CD4-positive, CD25-positive, alpha-beta regulatory T cell (primary cell): ENCODE results near the gene S100A11. TPM values are rescaled to one million over a fixed set of nuclear protein-coding genes. Genes with fewer than 3 reads are reported as not detected.

ENCODE experiments used
- ATAC-seq, 2 donors: fragments of 150-1000 bp; cut with Tn5 transposase; one replicate each; pipeline ENCODE4 v1.10.0; 2021; ENCODE audit warnings: low read depth in 2 of 2, moderate number of reproducible peaks in 2 of 2, moderate library complexity in 1 of 2
- DNase-seq, 3 donors: peaks; one replicate each; pipeline versions ENCODE4 v3.0.0 to v3.0.0-alpha.2; 2012 to 2022; ENCODE audit warnings: mixed read lengths in 1 of 3
- H3K27ac ChIP-seq: one replicate; pipeline ENCODE4 v1.7.0; 2013; ENCODE audit warnings: mild to moderate bottlenecking, low read length; ENCODE audit not compliant: insufficient read depth, poor library complexity, severe bottlenecking
- H3K27me3 ChIP-seq: one replicate; pipeline ENCODE4 v1.7.0; 2013; ENCODE audit warnings: low read length; ENCODE audit not compliant: control insufficient read depth, insufficient read depth
- H3K36me3 ChIP-seq: one replicate; pipeline ENCODE4 v1.7.0; 2013; ENCODE audit warnings: mild to moderate bottlenecking, low read length, moderate library complexity; ENCODE audit not compliant: control insufficient read depth, insufficient read depth
- H3K4me1 ChIP-seq: 2 replicates; pipeline ENCODE4 v1.7.0; 2013; ENCODE audit warnings: mild to moderate bottlenecking, low read length; ENCODE audit not compliant: insufficient read depth, control insufficient read depth, poor library complexity, severe bottlenecking
- H3K4me3 ChIP-seq: one replicate; pipeline ENCODE4 v1.7.0; 2013; ENCODE audit warnings: low read depth, mild to moderate bottlenecking, low read length, moderate library complexity
- H3K9me3 ChIP-seq, 2 experiments: 1 replicate in 1 of 2; 2 replicates in 1 of 2; pipeline ENCODE4 v1.7.0; 2013; ENCODE audit warnings: low read length in 2 of 2, mild to moderate bottlenecking in 1 of 2, moderate library complexity in 1 of 2; ENCODE audit not compliant: control insufficient read depth in 2 of 2
- H3K27ac Mint-ChIP-seq, 3 donors: one replicate each; pipeline ENCODE4 v1.8.0; 2020 to 2022; ENCODE audit warnings: mild to moderate bottlenecking in 3 of 3, mixed read lengths in 3 of 3, moderate library complexity in 2 of 3
- H3K27me3 Mint-ChIP-seq: one replicate; pipeline ENCODE4 v1.8.0; 2022; ENCODE audit warnings: mild to moderate bottlenecking, mixed read lengths
- H3K36me3 Mint-ChIP-seq: one replicate; pipeline ENCODE4 v1.8.0; 2020; ENCODE audit warnings: mixed read lengths
- H3K4me1 Mint-ChIP-seq, 4 donors: one replicate each; pipeline ENCODE4 v1.8.0; 2020 to 2022; ENCODE audit warnings: mixed read lengths in 4 of 4, mild to moderate bottlenecking in 1 of 4
- H3K4me3 Mint-ChIP-seq, 4 donors: one replicate each; pipeline ENCODE4 v1.8.0; 2020 to 2022; ENCODE audit warnings: mild to moderate bottlenecking in 4 of 4, mixed read lengths in 4 of 4, moderate library complexity in 3 of 4
- H3K9me3 Mint-ChIP-seq, 7 donors: one replicate each; pipeline ENCODE4 v1.8.0; 2020 to 2022; ENCODE audit warnings: mixed read lengths in 7 of 7, mild to moderate bottlenecking in 3 of 7, moderate library complexity in 2 of 7
- polyA plus RNA-seq, 4 donors: library from polyadenylated mRNA; unstranded; fragments of 300-500 nt; fragmentation: Illumina TruSeq; gene quantifications; one replicate each; pipeline ENCODE4 v1.2.3, GENCODE V29; 2021
- total RNA-seq: library from RNA; stranded (reverse); gene quantifications from one replicate; pipeline ENCODE4 v1.2.3, GENCODE V29; 2022

Gene S100A11
- total and polyA plus RNA-seq, 5 donors from 2014 or later: 80.2 to 676 (median 482) TPM

- H3K27me3 ChIP-seq: no peaks in the 10 kb centered on the region
- ATAC-seq (peak; percentile 21 to 30), DNase-seq (peak; percentile 16 to 69 (median 40))
- peak overlapping the region; percentile 94 for H3K27ac ChIP-seq
- H3K4me1 Mint-ChIP-seq: peaks cover 15 to 66% (median 52%) of the 10 kb centered on the region in 4 donors
- peak overlapping the region; percentile 93 to 99 (median 95) for H3K27ac Mint-ChIP-seq
- peaks cover 60% of the 10 kb centered on the region for H3K4me1 ChIP-seq
- no peaks in the 10 kb centered on the region for H3K9me3 ChIP-seq
- peaks cover 4% of the 10 kb centered on the region for H3K36me3 ChIP-seq
- H3K9me3 Mint-ChIP-seq: peaks cover 0 to 1% (median 0%) of the 10 kb centered on the region in 7 donors
- peaks cover 8% of the 10 kb centered on the region for H3K36me3 Mint-ChIP-seq
- peaks cover 8% of the 10 kb centered on the region for H3K27me3 Mint-ChIP-seq
- H3K4me3 Mint-ChIP-seq: peak overlapping the region; percentile 99 to 100 (median 99)
- H3K4me3 ChIP-seq: peak overlapping the region; percentile 91
Observed at GRCh38 chr1:151993084-151993733, 43.6 kb downstream of the S100A11 start.

GRCh38 chr1:151992303-151993083 is 44.3 kb downstream of the S100A11 start:
- DNase-seq: peak in 2 of 3 donors; percentile 18 to 39
- peaks cover 61% of the 10 kb centered on the region for H3K4me1 ChIP-seq
- peak overlapping the region; percentile 91 for H3K4me3 ChIP-seq
- Mint-ChIP-seq H3K27ac (peak overlapping the region; percentile 93 to 99 (median 95)), H3K27me3 (peaks cover 4% of the 10 kb centered on the region), H3K9me3 (peaks cover 0 to 1% (median 0%) of the 10 kb centered on the region in 7 donors), H3K4me3 (peak overlapping the region; percentile 99 to 100 (median 99)), H3K36me3 (peaks cover 8% of the 10 kb centered on the region), H3K4me1 (peaks cover 20 to 69% (median 56%) of the 10 kb centered on the region in 4 donors)
- peak overlapping the region; percentile 94 for H3K27ac ChIP-seq
- peaks cover 7% of the 10 kb centered on the region for H3K36me3 ChIP-seq
- ATAC-seq: no peak
- H3K9me3 ChIP-seq: no peaks in the 10 kb centered on the region
- no peaks in the 10 kb centered on the region for H3K27me3 ChIP-seq

DNA sequence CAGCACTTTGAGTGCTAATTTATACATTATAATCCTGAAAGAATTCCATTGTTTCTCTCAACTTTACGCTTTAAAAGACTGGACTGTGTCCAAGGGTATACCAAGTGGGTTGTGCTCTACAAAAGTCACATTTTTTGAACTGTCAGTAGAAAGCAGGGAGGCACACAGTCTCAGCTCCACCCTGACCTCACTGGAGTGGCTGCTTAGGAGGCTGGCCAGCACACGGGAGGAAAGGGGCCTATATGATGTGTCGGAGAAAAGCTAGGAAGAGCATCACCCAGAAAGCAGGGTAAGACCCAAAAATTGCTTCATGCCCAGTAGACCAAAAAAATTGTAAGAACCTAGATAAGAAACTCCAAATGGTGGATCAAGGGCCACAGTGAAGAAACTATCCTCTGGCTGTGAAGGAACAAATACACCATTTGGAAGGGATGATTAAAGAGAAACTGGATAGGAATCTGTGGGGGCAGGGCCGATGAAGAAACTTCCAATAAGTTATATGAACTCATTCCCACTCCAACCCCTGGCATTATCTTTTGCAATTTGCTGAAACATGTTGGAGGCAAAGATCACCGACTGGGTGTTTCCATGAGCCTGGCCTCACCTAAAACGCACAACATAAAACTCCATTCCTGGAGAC is 45.0 kb downstream of the S100A11 start:
- H3K36me3 ChIP-seq: peaks cover 8% of the 10 kb centered on the region
- DNase-seq (no peak), ATAC-seq (no peak)
- H3K4me3 ChIP-seq: peak overlapping the region; percentile 91
- no peaks in the 10 kb centered on the region for H3K9me3 ChIP-seq
- Mint-ChIP-seq H3K27ac (peak overlapping the region in 2 of 3 donors; percentile 95 to 99), H3K4me1 (peaks cover 20 to 73% (median 56%) of the 10 kb centered on the region in 4 donors), H3K9me3 (peaks cover 0 to 1% (median 0%) of the 10 kb centered on the region in 7 donors), H3K27me3 (peaks cover under 1% of the 10 kb centered on the region), H3K36me3 (peaks cover 8% of the 10 kb centered on the region), H3K4me3 (peak overlapping the region; percentile 99 to 100 (median 99))
- H3K27ac ChIP-seq: peak overlapping the region; percentile 94
- H3K27me3 ChIP-seq: no peaks in the 10 kb centered on the region
- peaks cover 61% of the 10 kb centered on the region for H3K4me1 ChIP-seq

DNA sequence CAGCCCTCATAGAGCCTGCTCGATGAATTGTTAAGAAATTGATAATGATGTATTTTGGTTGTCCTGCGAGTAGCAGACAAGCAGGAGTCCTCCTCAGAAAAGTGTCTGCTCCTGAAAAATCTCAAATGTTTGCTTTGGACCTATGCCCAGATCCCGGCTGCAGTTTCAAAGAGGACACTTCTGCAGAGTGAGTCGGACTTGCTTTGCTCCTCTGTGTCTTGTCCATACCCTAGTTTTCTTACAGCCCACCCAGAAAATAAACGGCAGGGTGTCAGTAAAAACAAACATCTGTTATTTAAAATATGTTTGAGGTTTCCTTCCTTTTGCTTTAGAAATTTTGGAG is 46.0 kb downstream of the S100A11 start:
- Mint-ChIP-seq H3K27ac (peak overlapping the region; percentile 76 to 95 (median 84)), H3K36me3 (peaks cover 14% of the 10 kb centered on the region), H3K27me3 (no peaks in the 10 kb centered on the region), H3K4me3 (peak overlapping the region; percentile 99 to 100 (median 99)), H3K9me3 (peaks cover 0 to 1% (median 0%) of the 10 kb centered on the region in 7 donors), H3K4me1 (peaks cover 20 to 80% (median 61%) of the 10 kb centered on the region in 4 donors)
- DNase-seq: no peak
- Histone ChIP-seq H3K4me3 (peak overlapping the region; percentile 91), H3K36me3 (peaks cover 18% of the 10 kb centered on the region), H3K9me3 (no peaks in the 10 kb centered on the region), H3K27ac (peak overlapping the region; percentile 94), H3K4me1 (peaks cover 67% of the 10 kb centered on the region), H3K27me3 (no peaks in the 10 kb centered on the region)
- ATAC-seq: no peak

GRCh38 chr1:151990058-151990855 is 46.5 kb downstream of the S100A11 start:
- peaks cover 0 to 1% (median 0%) of the 10 kb centered on the region in 7 donors for H3K9me3 Mint-ChIP-seq
- H3K36me3 Mint-ChIP-seq: peaks cover 14% of the 10 kb centered on the region
- peak overlapping the region; percentile 91 for H3K4me3 ChIP-seq
- peak overlapping the region; percentile 94 for H3K27ac ChIP-seq
- peaks cover 20 to 84% (median 64%) of the 10 kb centered on the region in 4 donors for H3K4me1 Mint-ChIP-seq
- peak overlapping the region; percentile 99 to 100 (median 99) for H3K4me3 Mint-ChIP-seq
- ATAC-seq (no peak), DNase-seq (no peak)
- peaks cover 24% of the 10 kb centered on the region for H3K36me3 ChIP-seq
- H3K9me3 ChIP-seq: no peaks in the 10 kb centered on the region
- peak overlapping the region; percentile 76 to 95 (median 84) for H3K27ac Mint-ChIP-seq
- no peaks in the 10 kb centered on the region for H3K27me3 ChIP-seq
- no peaks in the 10 kb centered on the region for H3K27me3 Mint-ChIP-seq
- peaks cover 70% of the 10 kb centered on the region for H3K4me1 ChIP-seq

GRCh38 chr1:151989211-151989862 is 47.5 kb downstream of the S100A11 start:
- Mint-ChIP-seq H3K27ac (peak overlapping the region; percentile 59 to 95 (median 83)), H3K27me3 (no peaks in the 10 kb centered on the region), H3K36me3 (peaks cover 17% of the 10 kb centered on the region), H3K4me1 (peaks cover 23 to 86% (median 71%) of the 10 kb centered on the region in 4 donors), H3K4me3 (peak overlapping the region; percentile 47 to 100 (median 99)), H3K9me3 (peaks cover 0 to 1% (median 0%) of the 10 kb centered on the region in 7 donors)
- Histone ChIP-seq H3K27ac (peak overlapping the region; percentile 94), H3K4me1 (peaks cover 74% of the 10 kb centered on the region), H3K4me3 (peak overlapping the region; percentile 34), H3K36me3 (peaks cover 33% of the 10 kb centered on the region), H3K27me3 (no peaks in the 10 kb centered on the region), H3K9me3 (no peaks in the 10 kb centered on the region)
- DNase-seq (peak in 1 of 3 donors; percentile 47), ATAC-seq (peak; percentile 16 to 24)
